Left renal pelvis (tissue), 4 donors: Measurements from ENCODE around the gene KIAA2012. TPM values are rescaled to one million over a fixed set of nuclear protein-coding genes. Genes with fewer than 3 reads are reported as not detected.

Experiments
- DNase-seq, 4 donors: peaks; one replicate each; pipeline ENCODE4 v3.0.0-alpha.2; 2013; ENCODE audit warnings: low read depth in 4 of 4, low spot score in 3 of 4
- polyA plus RNA-seq, 4 donors: library from polyadenylated mRNA; unstranded; fragments of 120-200 nt; gene quantifications; one replicate each; pipeline ENCODE4 v1.2.1, GENCODE V29; 2013; ENCODE audit not compliant: insufficient read length in 4 of 4

Gene KIAA2012
- polyA plus RNA-seq, 4 donors = 0.14 to 0.38 (median 0.17) TPM

GRCh38 chr2:202141329-202141947 lies 68.4 kb downstream of the KIAA2012 start:
- no peak for DNase-seq

GRCh38 chr2:202142540-202142939 lies 69.5 kb downstream of the KIAA2012 start:
- DNase-seq = no peak

- no peak for DNase-seq
Measured at GRCh38 chr2:202147775-202148174, 74.7 kb downstream of the KIAA2012 start.

- no peak for DNase-seq
Measured at GRCh38 chr2:202148515-202149154, 75.6 kb downstream of the KIAA2012 start.

GRCh38 chr2:202149155-202149762 lies 76.2 kb downstream of the KIAA2012 start:
- DNase-seq = no peak

GRCh38 chr2:202149936-202150335 lies 76.9 kb downstream of the KIAA2012 start:
- no peak for DNase-seq

GRCh38 chr2:202152104-202152715 lies 79.2 kb downstream of the KIAA2012 start:
- DNase-seq = no peak

GRCh38 chr2:202154613-202155012 lies 81.6 kb downstream of the KIAA2012 start:
- no peak for DNase-seq

GRCh38 chr2:202157211-202157990 lies 84.3 kb downstream of the KIAA2012 start:
- DNase-seq = no peak

- DNase-seq = no peak
Measured at GRCh38 chr2:202158796-202159195, 85.7 kb downstream of the KIAA2012 start.

GRCh38 chr2:202161151-202161835 lies 88.2 kb downstream of the KIAA2012 start:
- DNase-seq = no peak

GRCh38 chr2:202164411-202164810 lies 91.4 kb downstream of the KIAA2012 start:
- DNase-seq = no peak

- DNase-seq = no peak
Measured at GRCh38 chr2:202165208-202165607, 92.2 kb downstream of the KIAA2012 start.

GRCh38 chr2:202165945-202166344 lies 92.9 kb downstream of the KIAA2012 start:
- no peak for DNase-seq

GRCh38 chr2:202169131-202169530 lies 96.1 kb downstream of the KIAA2012 start:
- DNase-seq = no peak

GRCh38 chr2:202169832-202170424 lies 96.9 kb downstream of the KIAA2012 start:
- no peak for DNase-seq

- DNase-seq = no peak
Measured at GRCh38 chr2:202171241-202171825, 98.3 kb downstream of the KIAA2012 start.

GRCh38 chr2:202172439-202173211 lies 99.6 kb downstream of the KIAA2012 start:
- no peak for DNase-seq
